SK-N-SH (cell line): ENCODE results near the gene PVRIG.
"Not testable (repeated sequence)": the region's sequence is repeated elsewhere in the genome, so short reads cannot be mapped to it uniquely, and the experiment has no call there.

Experiments used
- CTCF ChIP-seq: fragments of 200-600 bp; sonication (generic); IDR thresholded peaks from 2 replicates; pipeline ENCODE4 v1.6.1; 2017; ENCODE audit warnings: antibody characterized with exemption, mild to moderate bottlenecking, moderate library complexity
- GABPA ChIP-seq: IDR thresholded peaks from 2 replicates; pipeline ENCODE4 v1.4.0; 2012; ENCODE audit warnings: low read depth, mild to moderate bottlenecking
- IRF3 ChIP-seq: fragments of 150-350 bp; IDR thresholded peaks from 2 replicates; pipeline ENCODE4 v1.6.1; 2016; ENCODE audit warnings: mild to moderate bottlenecking, low read depth, low read length
- MAX ChIP-seq: IDR thresholded peaks from 2 replicates; pipeline ENCODE4 v1.4.0; 2012; ENCODE audit warnings: low read depth
- MEF2A ChIP-seq: IDR thresholded peaks from 2 replicates; pipeline ENCODE4 v1.4.0; 2012; ENCODE audit warnings: low read depth, borderline replicate concordance
- NRF1 ChIP-seq: IDR thresholded peaks from 2 replicates; pipeline ENCODE4 v1.6.1; 2012; ENCODE audit warnings: low read depth, mild to moderate bottlenecking, low read length
- POLR2AphosphoS5 ChIP-seq: IDR thresholded peaks from 2 replicates; pipeline ENCODE4 v1.6.1; 2012; ENCODE audit warnings: low read depth, low read length
- RFX5 ChIP-seq: IDR thresholded peaks from 2 replicates; pipeline ENCODE4 v1.6.1; 2012; ENCODE audit warnings: mild to moderate bottlenecking, improper control_type of control experiment, low read length

- TF ChIP-seq CTCF, GABPA, POLR2AphosphoS5, MEF2A, NRF1, RFX5, IRF3, MAX: not testable (repeated sequence)
Measured at GRCh38 chr7:100259984-100260383, 40.2 kb downstream of the PVRIG start.
